ENCODE measurements around the gene DNAJB9.

DNA sequence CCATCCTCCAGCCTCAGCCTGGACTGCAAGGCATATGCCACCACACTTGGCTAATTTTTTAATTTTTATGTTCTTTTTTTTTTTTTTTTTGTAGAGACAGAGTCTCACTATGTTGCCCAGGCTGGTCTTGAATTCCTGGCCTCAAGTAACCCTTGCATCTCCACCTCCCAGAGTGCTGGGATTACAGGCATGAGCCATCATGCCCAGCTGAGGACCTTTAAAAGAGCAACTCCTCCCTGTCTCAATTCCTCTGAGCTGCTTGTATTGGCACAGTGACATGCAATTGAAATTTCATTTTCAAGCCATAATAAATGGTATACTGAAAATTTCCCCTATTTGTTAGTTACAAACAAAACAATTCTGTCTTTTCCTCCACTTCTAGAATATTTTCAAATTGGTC lies 19.5 kb downstream of the DNAJB9 start:
- TF ChIP-seq, protein P1, sequence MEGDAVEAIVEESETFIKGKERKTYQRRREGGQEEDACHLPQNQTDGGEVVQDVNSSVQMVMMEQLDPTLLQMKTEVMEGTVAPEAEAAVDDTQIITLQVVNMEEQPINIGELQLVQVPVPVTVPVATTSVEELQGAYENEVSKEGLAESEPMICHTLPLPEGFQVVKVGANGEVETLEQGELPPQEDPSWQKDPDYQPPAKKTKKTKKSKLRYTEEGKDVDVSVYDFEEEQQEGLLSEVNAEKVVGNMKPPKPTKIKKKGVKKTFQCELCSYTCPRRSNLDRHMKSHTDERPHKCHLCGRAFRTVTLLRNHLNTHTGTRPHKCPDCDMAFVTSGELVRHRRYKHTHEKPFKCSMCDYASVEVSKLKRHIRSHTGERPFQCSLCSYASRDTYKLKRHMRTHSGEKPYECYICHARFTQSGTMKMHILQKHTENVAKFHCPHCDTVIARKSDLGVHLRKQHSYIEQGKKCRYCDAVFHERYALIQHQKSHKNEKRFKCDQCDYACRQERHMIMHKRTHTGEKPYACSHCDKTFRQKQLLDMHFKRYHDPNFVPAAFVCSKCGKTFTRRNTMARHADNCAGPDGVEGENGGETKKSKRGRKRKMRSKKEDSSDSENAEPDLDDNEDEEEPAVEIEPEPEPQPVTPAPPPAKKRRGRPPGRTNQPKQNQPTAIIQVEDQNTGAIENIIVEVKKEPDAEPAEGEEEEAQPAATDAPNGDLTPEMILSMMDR (IDR thresholded peaks at IDR 0.05), result no peak
- TF ChIP-seq POLR2A (IDR thresholded peaks at IDR 0.05), result no peak
